CD14-positive monocyte (primary cell): ENCODE measurements around the gene MED8. TPM values are rescaled to one million over a fixed set of nuclear protein-coding genes. Genes with fewer than 3 reads are reported as not detected.
A peak's percentile ranks its signal among the peaks of the same experiment; 100 is the strongest.

ENCODE experiments used
- DNase-seq, 3 donors: peaks; one replicate each; pipeline ENCODE4 v3.0.0-alpha.2; 2011 to 2022
- H2AFZ ChIP-seq: 2 replicates; pipeline ENCODE4 v1.6.0; 2012; ENCODE audit warnings: mild to moderate bottlenecking, low read depth, low read length, inconsistent platforms; ENCODE audit not compliant: insufficient read depth, poor library complexity, severe bottlenecking
- H3K27ac ChIP-seq, 2 donors: 1 replicate in 1 of 2; 2 replicates in 1 of 2; pipeline ENCODE4 v1.5.1; 2012 to 2013; ENCODE audit warnings: low read length in 2 of 2, control low read depth in 1 of 2, inconsistent platforms in 1 of 2, low read depth in 1 of 2, mild to moderate bottlenecking in 1 of 2
- H3K27me3 ChIP-seq, 2 donors: one replicate each; pipeline versions ENCODE4 v1.6.0 to v1.6.1; 2011 to 2013; ENCODE audit warnings: low read length in 2 of 2; ENCODE audit not compliant: control insufficient read depth in 2 of 2, insufficient read depth in 2 of 2
- H3K36me3 ChIP-seq, 2 donors: replicated peaks in 1 of 2; 1 replicate in 1 of 2; 2 replicates in 1 of 2; pipeline versions ENCODE4 v1.5.1 to v1.6.1; 2012 to 2013; ENCODE audit warnings: low read length in 2 of 2, control low read depth in 1 of 2, inconsistent platforms in 1 of 2, mild to moderate bottlenecking in 1 of 2; ENCODE audit not compliant: insufficient read depth in 2 of 2, control insufficient read depth in 1 of 2
- H3K4me1 ChIP-seq, 2 donors: 1 replicate in 1 of 2; 2 replicates in 1 of 2; pipeline versions ENCODE4 v1.5.1 to v1.6.1; 2012 to 2013; ENCODE audit warnings: low read length in 2 of 2, control low read depth in 1 of 2, inconsistent platforms in 1 of 2, mild to moderate bottlenecking in 1 of 2, moderate library complexity in 1 of 2; ENCODE audit not compliant: insufficient read depth in 2 of 2, control insufficient read depth in 1 of 2
- H3K4me2 ChIP-seq: replicated peaks from 2 replicates; pipeline ENCODE3; 2012; ENCODE audit warnings: low read length, moderate library complexity, mild to moderate bottlenecking; ENCODE audit not compliant: poor library complexity, severe bottlenecking; ENCODE audit errors: extremely low read depth
- H3K4me3 ChIP-seq, 3 experiments: fragments of 200-600 bp in 1 of 3; sonication (generic) in 1 of 3; replicated peaks in 1 of 3; 1 replicate in 2 of 3; 2 replicates in 1 of 3; pipeline ENCODE4 v1.5.1; 2011 to 2013; ENCODE audit warnings: low read length in 3 of 3, mild to moderate bottlenecking in 3 of 3, control low read depth in 2 of 3, low read depth in 2 of 3, inconsistent platforms in 1 of 3, moderate library complexity in 1 of 3
- H3K79me2 ChIP-seq: 2 replicates; pipeline ENCODE4 v1.6.0; 2012; ENCODE audit warnings: mild to moderate bottlenecking, control low read depth, inconsistent platforms, low read length, moderate library complexity; ENCODE audit not compliant: insufficient read depth
- H3K9ac ChIP-seq: 2 replicates; pipeline ENCODE4 v1.6.0; 2017; ENCODE audit warnings: low read length, mild to moderate bottlenecking; ENCODE audit not compliant: insufficient read depth, poor library complexity, severe bottlenecking
- H3K9me3 ChIP-seq, 2 donors: replicated peaks in 1 of 2; 1 replicate in 1 of 2; 2 replicates in 1 of 2; pipeline versions ENCODE4 v1.5.1 to v1.6.1; 2012 to 2013; ENCODE audit warnings: low read length in 2 of 2, control low read depth in 1 of 2; ENCODE audit not compliant: control insufficient read depth in 1 of 2, insufficient read depth in 1 of 2
- H4K20me1 ChIP-seq: 2 replicates; pipeline ENCODE4 v1.6.0; 2012; ENCODE audit warnings: mild to moderate bottlenecking, low read length, control low read depth, moderate library complexity; ENCODE audit not compliant: insufficient read depth
- H3K27ac Mint-ChIP-seq, 7 donors: one replicate each; pipeline ENCODE4 v1.8.0; 2020; ENCODE audit warnings: mild to moderate bottlenecking in 7 of 7, mixed read lengths in 7 of 7, moderate library complexity in 6 of 7, inconsistent platforms in 2 of 7
- H3K27me3 Mint-ChIP-seq, 3 donors: one replicate each; pipeline ENCODE4 v1.8.0; 2021 to 2022; ENCODE audit warnings: low read depth in 3 of 3, mild to moderate bottlenecking in 3 of 3, mixed read lengths in 3 of 3, moderate library complexity in 3 of 3, inconsistent platforms in 1 of 3
- H3K36me3 Mint-ChIP-seq, 2 donors: one replicate each; pipeline ENCODE4 v1.8.0; 2020; ENCODE audit warnings: mixed read lengths in 2 of 2, inconsistent platforms in 1 of 2, mild to moderate bottlenecking in 1 of 2
- H3K4me1 Mint-ChIP-seq: one replicate; pipeline ENCODE4 v1.8.0; 2020; ENCODE audit warnings: mild to moderate bottlenecking, mixed read lengths
- H3K4me3 Mint-ChIP-seq, 2 donors: one replicate each; pipeline ENCODE4 v1.8.0; 2020; ENCODE audit warnings: mild to moderate bottlenecking in 2 of 2, mixed read lengths in 2 of 2, moderate library complexity in 1 of 2
- H3K9me3 Mint-ChIP-seq, 7 donors: one replicate each; pipeline ENCODE4 v1.8.0; 2020 to 2022; ENCODE audit warnings: mixed read lengths in 7 of 7, mild to moderate bottlenecking in 6 of 7, moderate library complexity in 6 of 7, inconsistent platforms in 2 of 7
- WGBS: methylation state at CpG from one replicate; pipeline ENCODE4 v1.1.5; 2013; ENCODE audit warnings: missing lambda C conversion rate; ENCODE audit not compliant: insufficient coverage; 5-methylcytosine and 5-hydroxymethylcytosine counted together
- intact Hi-C, 2 donors: fragments of 100-400 bp; cut with micrococcal nuclease; formaldehyde crosslinking; loops; one replicate each; pipeline versions ENCODE4 v1.15.0 to v1.15.1; 2023
- polyA plus RNA-seq, 3 donors: library from polyadenylated mRNA; depleted of rRNA in 1 of 3; unstranded in 2 of 3; stranded (reverse) in 1 of 3; fragments of 300-500 nt in 2 of 3; fragments of >200 nt in 1 of 3; fragmentation: Illumina TruSeq in 2 of 3; gene quantifications; 1 replicate in 2 of 3; 2 replicates in 1 of 3; pipeline ENCODE4 v1.2.3, GENCODE V29; 2012 to 2021
- TF ChIP-seq, protein P1 (sequence below): fragments of 200-600 bp; IDR thresholded peaks from one replicate; pipeline ENCODE4 v1.8.0; 2022; ENCODE audit warnings: antibody characterized with exemption, mild to moderate bottlenecking

MED8 gene
- polyA plus RNA-seq, 3 donors = 16.6 to 41.8 (median 40.7) TPM

DNA sequence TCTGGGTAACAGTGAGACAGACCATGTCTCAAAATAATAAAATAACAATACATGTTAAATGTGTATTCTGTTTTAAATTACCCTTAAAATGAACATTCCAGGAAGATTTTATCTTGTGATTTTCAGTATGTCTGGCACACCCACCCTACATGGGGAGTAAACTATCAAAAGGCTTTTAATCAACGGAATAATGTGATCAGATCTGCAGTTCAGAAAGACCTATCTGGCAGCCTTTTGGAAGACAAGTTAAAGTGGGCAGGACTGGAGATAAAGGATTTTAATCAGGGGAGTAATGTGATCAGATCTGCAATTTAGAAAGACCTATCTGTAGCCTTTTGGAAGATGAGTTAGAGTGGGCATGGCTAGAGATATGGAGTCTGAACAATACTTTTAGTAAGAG lies 10.1 kb downstream of the MED8 start:
- WGBS = 100% methylated on average over 1 of the region's 1 CpG
- Mint-ChIP-seq H3K36me3 (peaks cover 44 to 52% of the 10 kb centered on the region in 2 donors), H3K9me3 (peaks cover 0 to 2% (median 0%) of the 10 kb centered on the region in 7 donors), H3K27ac (peak overlapping the region in 1 of 7 donors; percentile 5), H3K4me3 (no peak overlapping the region), H3K4me1 (peaks cover 28% of the 10 kb centered on the region), H3K27me3 (peaks cover 0 to 2% (median 0%) of the 10 kb centered on the region in 3 donors)
- H3K27ac ChIP-seq = no peak overlapping the region
- H3K9me3 ChIP-seq = no peaks in the 10 kb centered on the region
- peaks cover 19 to 22% of the 10 kb centered on the region in 2 donors for H3K4me1 ChIP-seq
- H3K27me3 ChIP-seq = no peaks in the 10 kb centered on the region
- H3K9ac ChIP-seq = no peak overlapping the region
- intact Hi-C loops = no loop called here
- TF ChIP-seq, protein P1, sequence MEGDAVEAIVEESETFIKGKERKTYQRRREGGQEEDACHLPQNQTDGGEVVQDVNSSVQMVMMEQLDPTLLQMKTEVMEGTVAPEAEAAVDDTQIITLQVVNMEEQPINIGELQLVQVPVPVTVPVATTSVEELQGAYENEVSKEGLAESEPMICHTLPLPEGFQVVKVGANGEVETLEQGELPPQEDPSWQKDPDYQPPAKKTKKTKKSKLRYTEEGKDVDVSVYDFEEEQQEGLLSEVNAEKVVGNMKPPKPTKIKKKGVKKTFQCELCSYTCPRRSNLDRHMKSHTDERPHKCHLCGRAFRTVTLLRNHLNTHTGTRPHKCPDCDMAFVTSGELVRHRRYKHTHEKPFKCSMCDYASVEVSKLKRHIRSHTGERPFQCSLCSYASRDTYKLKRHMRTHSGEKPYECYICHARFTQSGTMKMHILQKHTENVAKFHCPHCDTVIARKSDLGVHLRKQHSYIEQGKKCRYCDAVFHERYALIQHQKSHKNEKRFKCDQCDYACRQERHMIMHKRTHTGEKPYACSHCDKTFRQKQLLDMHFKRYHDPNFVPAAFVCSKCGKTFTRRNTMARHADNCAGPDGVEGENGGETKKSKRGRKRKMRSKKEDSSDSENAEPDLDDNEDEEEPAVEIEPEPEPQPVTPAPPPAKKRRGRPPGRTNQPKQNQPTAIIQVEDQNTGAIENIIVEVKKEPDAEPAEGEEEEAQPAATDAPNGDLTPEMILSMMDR = no peak
- no peak for DNase-seq
- H3K4me3 ChIP-seq = no peak overlapping the region
- no peak overlapping the region for H2AFZ ChIP-seq
- H4K20me1 ChIP-seq = no peaks in the 10 kb centered on the region
- H3K4me2 ChIP-seq = no peak overlapping the region
- H3K79me2 ChIP-seq = no peaks in the 10 kb centered on the region
- peaks cover 20 to 34% of the 10 kb centered on the region in 2 donors for H3K36me3 ChIP-seq

DNA sequence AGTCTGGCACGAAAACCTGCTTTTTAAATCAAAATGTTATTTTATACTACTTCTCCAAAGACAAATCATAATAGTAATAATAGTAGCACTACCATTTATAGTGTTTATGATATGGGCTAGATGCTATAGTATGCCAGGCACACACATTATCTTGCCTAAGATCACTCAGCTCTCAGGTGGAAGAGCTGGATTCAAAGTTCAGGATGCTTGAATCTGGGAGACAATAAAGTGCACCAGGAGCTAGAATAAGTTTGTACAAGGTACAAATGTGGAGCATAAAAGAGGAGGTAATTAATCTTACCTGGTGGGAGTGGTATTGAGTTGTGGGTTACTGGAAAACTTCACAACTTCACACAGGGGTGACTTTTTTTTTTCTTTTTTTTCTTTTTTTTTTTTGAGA lies 11.8 kb downstream of the MED8 start:
- intact Hi-C loops = no loop called here
- no peak overlapping the region for H3K4me3 Mint-ChIP-seq
- TF ChIP-seq, protein P1 = no peak

More for the DNA sequence above, 11.8 kb downstream of the MED8 start:
- Histone ChIP-seq H4K20me1 (peaks cover 5% of the 10 kb centered on the region), H3K27ac (no peak overlapping the region), H3K9ac (no peak overlapping the region), H2AFZ (no peak overlapping the region), H3K4me2 (no peak overlapping the region), H3K9me3 (no peaks in the 10 kb centered on the region), H3K4me3 (no peak overlapping the region), H3K79me2 (no peaks in the 10 kb centered on the region), H3K4me1 (peaks cover 27 to 33% of the 10 kb centered on the region in 2 donors), H3K36me3 (peaks cover 3 to 17% of the 10 kb centered on the region in 2 donors), H3K27me3 (no peaks in the 10 kb centered on the region)
- Mint-ChIP-seq H3K36me3 (peaks cover 27 to 35% of the 10 kb centered on the region in 2 donors), H3K9me3 (no peaks in the 10 kb centered on the region), H3K4me1 (peaks cover 23% of the 10 kb centered on the region), H3K27ac (no peak overlapping the region), H3K27me3 (peaks cover 0 to 2% (median 0%) of the 10 kb centered on the region in 3 donors)
- no CpG with 5 or more reads among the region's 1 CpG for WGBS
- no peak for DNase-seq
